GM18526 (cell line): ENCODE measurements around the gene TMTC2.

ENCODE experiments used
- POLR2A ChIP-seq: IDR thresholded peaks from 3 replicates; pipeline ENCODE4 v1.6.1; 2011; ENCODE audit not compliant: insufficient read length; ENCODE audit errors: extremely low read depth

The TMTC2 gene

DNA sequence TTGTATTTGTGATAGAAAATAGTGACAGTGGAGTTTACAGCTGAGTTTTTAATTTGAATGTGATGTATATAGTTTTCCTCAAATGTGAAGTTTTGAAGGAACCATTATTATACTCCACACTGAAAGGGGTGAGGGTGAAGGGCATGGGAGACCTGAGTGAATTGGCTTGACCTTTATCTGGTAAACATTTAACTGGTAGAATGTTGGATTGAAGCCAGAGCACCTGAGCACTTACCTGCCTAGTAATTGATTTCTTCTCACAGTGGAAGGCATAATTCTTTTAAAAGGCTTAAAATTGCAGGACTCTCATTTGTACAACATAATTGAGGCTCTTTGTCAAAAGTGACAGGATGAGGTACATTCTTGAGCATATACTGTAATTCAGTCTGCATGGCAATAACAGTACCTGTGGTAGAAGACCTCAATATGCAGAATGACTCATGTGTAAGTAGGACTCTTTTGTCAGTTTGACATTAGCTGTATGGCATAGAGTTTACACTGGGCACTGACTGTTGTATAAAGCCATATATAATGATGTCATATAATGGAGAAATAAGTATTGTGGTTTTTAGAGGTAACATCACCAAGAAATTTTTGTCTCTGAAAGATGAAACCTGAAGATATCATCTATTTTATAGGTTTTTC is 309.6 kb downstream of the TMTC2 start:
- TF ChIP-seq POLR2A, result no peak

DNA sequence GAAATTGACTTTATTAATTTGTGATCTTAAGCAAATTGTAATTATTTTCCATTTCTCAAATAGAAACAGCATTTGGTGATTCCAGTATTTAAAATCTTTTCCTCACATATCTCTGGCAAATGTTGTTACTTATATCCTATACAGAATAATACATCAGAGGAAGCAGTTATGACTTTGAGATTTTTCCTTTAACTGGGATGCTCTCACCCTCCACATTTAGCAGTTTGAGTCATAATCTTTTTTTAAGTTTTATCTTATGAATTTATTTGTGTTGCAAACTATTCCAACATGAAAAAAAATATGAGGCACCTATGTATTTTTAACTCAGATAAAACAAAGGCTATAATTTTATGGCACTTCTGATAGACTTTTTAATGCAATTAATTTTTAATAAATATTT is 311.8 kb downstream of the TMTC2 start:
- no peak for TF ChIP-seq POLR2A

DNA sequence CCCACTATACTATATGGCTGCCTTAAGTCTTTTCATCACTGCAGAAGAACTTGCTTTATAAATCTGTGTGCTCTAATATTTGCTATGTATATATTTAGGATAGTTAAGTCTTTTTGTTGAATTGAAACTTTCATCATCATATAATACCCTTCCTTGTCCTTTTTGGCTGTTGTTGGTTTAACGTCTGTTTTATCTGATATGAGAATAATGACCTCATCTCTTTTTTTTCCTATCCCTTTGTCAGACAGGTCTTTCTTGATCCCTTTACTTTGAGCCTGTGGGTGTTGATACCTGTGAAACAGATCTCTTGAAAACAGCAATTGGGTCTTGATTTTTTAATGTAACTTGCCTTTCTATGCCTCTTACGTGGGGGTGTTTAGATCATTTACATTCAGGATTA is 316.3 kb downstream of the TMTC2 start:
- no peak for TF ChIP-seq POLR2A

- TF ChIP-seq POLR2A, result no peak
Observed at GRCh38 chr12:83005534-83006197, 319.0 kb downstream of the TMTC2 start.

- no peak for TF ChIP-seq POLR2A
Observed at GRCh38 chr12:83008703-83009102, 322.0 kb downstream of the TMTC2 start.

DNA sequence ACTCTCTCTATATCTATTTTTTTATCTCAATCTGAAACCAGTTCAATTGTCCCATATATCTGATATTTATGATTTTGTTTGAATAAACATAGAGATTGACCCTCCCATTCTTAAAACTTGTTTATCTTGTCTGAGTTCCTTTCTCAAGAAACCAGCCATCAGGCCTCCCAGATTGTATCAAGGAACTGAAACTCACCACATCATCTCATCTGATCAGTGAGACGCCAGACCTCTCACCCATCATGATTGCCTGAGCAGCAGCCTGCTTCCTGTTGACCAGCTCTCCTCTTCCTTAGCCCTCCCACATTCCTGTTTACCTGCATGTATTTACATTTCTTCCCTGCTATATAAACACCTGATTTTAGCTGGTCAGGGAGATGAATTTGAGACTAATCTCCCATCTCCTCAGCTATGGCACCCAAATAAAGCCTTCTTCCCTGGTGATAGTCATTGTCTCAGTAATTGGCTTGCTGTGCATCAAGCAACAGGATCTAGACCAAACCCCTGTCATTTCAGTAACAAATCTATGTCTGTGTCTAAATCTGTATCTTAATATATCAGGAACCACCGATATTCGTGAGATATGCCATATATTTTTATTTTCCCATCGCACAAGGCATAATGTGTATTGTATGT is 323.6 kb downstream of the TMTC2 start:
- TF ChIP-seq POLR2A, result no peak

DNA sequence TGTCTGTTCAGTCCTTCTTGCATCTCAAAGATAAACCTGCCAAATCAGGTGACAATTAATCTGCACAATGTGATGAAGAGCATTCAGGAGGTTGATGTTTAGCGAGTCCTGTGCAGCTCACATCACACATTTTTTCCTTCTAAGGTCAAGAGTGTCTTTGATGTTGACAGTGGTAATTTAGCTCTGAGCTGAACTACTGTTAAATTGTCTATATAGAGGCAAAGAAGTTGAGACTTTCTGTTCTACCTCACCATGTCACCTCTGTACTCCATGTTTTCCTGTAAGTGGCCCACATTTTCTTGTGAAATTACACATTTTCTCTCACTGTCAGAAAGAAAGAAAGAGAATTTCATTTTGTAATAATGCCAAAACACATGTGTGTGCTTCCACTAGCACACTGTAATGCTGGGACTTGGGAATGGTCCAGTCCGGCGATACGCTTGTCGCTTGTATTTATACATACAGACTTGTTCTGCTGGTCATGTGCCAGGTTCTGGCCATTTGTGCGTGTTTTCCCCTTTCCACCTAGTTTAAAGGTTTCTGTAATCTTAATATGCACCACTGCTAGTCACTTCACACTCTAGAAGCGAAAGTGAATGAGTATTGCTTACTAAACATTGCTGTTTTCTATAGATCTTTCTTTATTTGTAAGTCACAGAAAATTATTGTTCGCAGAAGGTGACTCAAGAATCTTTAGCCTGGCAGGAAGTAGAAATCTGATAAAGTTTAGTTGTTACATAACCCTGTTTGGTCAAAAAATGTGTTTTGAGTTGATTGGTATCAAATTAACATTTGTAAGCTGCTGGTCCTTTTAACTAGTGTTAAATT is 328.9 kb downstream of the TMTC2 start:
- TF ChIP-seq POLR2A, result no peak

- no peak for TF ChIP-seq POLR2A
Observed at GRCh38 chr12:83016218-83016835, 329.6 kb downstream of the TMTC2 start.

DNA sequence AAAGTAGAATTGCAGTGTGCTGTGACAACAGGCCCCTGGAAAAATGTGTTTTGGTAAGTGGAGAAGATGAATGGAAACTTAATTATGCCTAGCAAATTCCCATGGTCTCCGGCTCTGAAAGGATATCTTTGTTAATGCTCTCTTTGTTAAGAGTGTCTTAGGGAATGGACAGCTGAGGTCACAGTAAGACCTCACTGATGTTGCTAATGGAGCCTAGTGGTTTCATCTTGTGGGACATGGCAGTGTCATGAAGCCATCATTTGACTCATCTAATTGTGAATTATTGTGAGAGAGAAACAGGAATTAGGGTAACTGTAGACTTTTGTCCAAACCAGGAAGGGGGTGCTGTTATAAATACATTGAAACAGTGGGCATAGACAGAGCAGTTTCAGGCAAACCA is 330.3 kb downstream of the TMTC2 start:
- no peak for TF ChIP-seq POLR2A

- TF ChIP-seq POLR2A, result no peak
Observed at GRCh38 chr12:83018088-83018487, 331.4 kb downstream of the TMTC2 start.

DNA sequence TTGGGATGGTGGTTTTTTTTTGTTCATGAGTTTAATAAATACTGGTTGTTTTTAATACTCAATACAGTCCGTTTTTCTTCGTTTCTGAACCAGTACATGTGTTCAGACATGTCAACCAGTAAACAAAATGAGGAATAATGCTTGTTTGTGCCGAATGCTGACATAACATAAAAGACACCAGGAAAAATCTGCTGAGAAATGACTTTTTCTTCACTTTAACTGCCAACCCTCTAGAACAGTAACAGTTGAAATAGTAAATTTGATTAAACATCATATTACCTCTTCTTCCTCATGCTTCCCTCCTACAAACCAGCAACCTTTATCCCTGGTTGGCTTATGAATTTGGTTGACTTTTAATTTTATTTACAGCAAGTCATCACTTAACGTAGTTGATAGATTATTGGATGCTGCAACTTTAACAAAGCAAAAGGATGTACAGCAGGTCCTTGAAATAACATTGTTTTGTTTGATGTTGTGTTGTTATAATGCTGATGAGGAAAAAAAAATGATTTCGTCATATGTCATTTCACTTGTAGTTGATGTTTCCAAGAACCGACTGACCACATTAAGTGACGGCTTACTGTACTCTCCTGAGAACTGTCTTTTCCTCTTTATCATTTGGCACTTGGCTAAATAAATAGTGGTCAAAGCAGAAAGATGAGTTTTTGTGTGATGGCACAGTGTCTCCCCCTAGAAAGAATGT is 340.5 kb downstream of the TMTC2 start:
- TF ChIP-seq POLR2A, result no peak

- no peak for TF ChIP-seq POLR2A
Observed at GRCh38 chr12:83031196-83031595, 344.5 kb downstream of the TMTC2 start.

DNA sequence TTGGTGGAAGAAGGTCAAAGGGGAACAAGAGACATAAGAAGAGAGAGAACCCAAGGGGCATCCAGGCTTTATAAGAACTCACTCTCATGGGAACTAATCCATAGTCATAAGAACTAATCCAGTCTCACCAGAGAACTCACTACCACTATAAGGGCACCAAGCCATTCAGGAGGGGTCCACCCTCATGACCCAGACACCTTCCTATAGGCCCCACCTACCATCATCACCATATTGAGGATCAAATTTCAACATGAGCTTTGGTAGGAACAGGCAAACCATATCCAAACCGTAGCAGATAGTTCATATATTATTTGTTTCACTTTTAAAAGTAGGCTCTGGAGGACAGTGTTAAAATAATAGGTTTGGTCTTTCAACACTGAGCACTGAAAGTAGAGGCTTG is 350.1 kb downstream of the TMTC2 start:
- no peak for TF ChIP-seq POLR2A

DNA sequence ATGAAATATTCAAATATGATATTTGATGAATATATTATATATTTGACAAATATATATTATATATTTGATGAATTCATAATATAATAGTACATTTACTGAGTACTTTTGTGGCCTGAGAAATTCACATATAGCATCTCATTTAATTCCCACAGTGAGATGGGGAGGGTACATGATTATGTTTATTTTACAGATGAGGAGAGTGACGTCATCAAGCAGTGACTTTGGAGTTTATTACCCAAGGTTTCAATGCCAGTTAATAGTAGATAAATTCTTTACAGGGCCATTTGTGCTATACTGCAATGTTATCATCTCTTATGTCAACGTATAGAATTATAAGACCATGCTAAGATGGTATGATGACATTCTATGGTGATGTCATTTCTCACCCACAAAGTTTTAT is 352.7 kb downstream of the TMTC2 start:
- no peak for TF ChIP-seq POLR2A

DNA sequence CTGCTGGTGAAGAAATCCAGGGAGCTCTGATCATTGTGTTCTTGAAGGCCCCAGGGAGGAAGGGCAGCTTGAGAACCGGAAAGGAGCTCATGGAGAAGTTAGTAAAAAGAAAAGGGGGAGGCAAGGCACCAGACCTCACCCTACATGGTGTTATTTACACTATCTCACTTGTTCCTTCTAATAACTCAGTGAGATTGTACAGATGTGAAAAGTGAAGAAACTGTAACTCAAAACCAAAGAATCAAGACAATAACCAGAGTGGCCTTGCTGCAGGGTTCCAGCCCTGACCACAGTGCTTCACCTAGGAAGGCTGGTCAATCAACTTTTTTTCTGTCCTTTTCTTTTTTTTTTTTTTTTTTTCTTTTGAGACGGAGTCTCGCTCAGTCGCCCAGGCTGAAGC is 353.6 kb downstream of the TMTC2 start:
- no peak for TF ChIP-seq POLR2A

DNA sequence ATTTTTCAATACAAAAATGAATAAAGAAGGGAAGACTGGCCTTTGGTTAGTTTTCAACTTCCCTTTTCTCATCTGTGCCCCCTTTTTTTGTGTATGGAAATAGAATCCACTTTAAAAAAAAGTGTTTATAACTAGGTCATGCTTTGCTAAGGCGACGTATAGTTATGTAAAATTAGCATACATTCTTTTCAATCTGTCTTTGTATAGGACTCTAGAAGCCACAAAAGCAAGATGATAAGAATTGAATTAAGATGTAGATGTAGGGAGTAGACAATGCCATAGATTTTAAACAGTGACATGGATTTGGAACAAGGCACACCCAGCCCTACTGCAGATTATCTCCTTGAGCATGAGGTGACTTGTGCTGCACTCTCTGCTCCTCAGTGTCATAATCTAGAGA is 354.3 kb downstream of the TMTC2 start:
- no peak for TF ChIP-seq POLR2A
